ENCODE results near the gene VPS54. TPM values are rescaled to one million over a fixed set of nuclear protein-coding genes. Genes with fewer than 3 reads are reported as not detected.

Gene VPS54
- total RNA-seq, 4 donors from 2014 or later = 19.0 to 24.1 (median 23.4) TPM

- Histone ChIP-seq H3K36me3 (no peaks in the 10 kb centered on the region), H3K27ac (replicated peaks in 1 of 4) (peak overlapping the region; percentile 60 to 79 (median 68)), H3K9me3 (no peaks in the 10 kb centered on the region), H3K4me1 (peaks cover 12 to 28% (median 21%) of the 10 kb centered on the region in 4 donors), H3K27me3 (no peaks in the 10 kb centered on the region), H3K4me3 (no peak overlapping the region)
- TF ChIP-seq, protein P1, sequence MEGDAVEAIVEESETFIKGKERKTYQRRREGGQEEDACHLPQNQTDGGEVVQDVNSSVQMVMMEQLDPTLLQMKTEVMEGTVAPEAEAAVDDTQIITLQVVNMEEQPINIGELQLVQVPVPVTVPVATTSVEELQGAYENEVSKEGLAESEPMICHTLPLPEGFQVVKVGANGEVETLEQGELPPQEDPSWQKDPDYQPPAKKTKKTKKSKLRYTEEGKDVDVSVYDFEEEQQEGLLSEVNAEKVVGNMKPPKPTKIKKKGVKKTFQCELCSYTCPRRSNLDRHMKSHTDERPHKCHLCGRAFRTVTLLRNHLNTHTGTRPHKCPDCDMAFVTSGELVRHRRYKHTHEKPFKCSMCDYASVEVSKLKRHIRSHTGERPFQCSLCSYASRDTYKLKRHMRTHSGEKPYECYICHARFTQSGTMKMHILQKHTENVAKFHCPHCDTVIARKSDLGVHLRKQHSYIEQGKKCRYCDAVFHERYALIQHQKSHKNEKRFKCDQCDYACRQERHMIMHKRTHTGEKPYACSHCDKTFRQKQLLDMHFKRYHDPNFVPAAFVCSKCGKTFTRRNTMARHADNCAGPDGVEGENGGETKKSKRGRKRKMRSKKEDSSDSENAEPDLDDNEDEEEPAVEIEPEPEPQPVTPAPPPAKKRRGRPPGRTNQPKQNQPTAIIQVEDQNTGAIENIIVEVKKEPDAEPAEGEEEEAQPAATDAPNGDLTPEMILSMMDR (IDR thresholded peaks at IDR 0.05) = no peak
- TF ChIP-seq EP300 (IDR thresholded peaks at IDR 0.05) (no peak), POLR2AphosphoS5 (IDR thresholded peaks at IDR 0.05) (no peak), POLR2A (IDR thresholded peaks at IDR 0.05; ENCODE audit: low read depth) (no peak)
- 89% methylated on average over 3 of the region's 3 CpGs for WGBS
- DNase-seq (ENCODE audit: extremely low spot score) = no peak
- intact Hi-C loops (cut with DNase I) = no loop called here
These were observed 44.2 kb upstream of the VPS54 start for GRCh38 chr2:64063454-64063853.

DNA sequence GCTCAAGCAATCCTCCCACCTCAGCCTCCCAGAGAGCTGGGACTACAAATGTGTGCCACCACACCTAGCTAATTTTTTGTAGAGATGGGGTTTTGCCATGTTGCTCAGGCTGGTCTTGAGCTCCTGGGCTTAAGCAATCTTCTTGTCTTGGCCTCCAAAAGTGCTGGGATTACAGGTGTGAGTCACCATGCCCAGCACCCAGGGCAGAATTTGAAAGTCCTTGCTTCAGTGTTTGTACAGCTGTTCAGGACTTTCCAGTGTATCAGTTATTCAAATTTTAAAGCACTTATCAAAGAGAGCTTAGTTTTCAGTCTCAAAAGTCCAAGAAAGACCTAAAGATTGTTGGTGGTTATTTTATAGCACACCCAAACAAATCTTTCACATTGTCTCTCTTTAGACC lies 43.6 kb upstream of the VPS54 start:
- Histone ChIP-seq H3K27ac (replicated peaks in 1 of 4) (no peak overlapping the region), H3K4me3 (no peak overlapping the region), H3K36me3 (no peaks in the 10 kb centered on the region), H3K4me1 (peaks cover 12 to 28% (median 21%) of the 10 kb centered on the region in 4 donors), H3K9me3 (no peaks in the 10 kb centered on the region), H3K27me3 (no peaks in the 10 kb centered on the region)
- intact Hi-C loops (cut with DNase I) = no loop called here
- DNase-seq (ENCODE audit: extremely low spot score) = no peak
- TF ChIP-seq POLR2AphosphoS5 (IDR thresholded peaks at IDR 0.05) = no peak
- TF ChIP-seq EP300 (IDR thresholded peaks at IDR 0.05) = no peak
- no peak for TF ChIP-seq POLR2A (IDR thresholded peaks at IDR 0.05; ENCODE audit: low read depth)
- TF ChIP-seq, protein P1 (IDR thresholded peaks at IDR 0.05) = no peak

DNA sequence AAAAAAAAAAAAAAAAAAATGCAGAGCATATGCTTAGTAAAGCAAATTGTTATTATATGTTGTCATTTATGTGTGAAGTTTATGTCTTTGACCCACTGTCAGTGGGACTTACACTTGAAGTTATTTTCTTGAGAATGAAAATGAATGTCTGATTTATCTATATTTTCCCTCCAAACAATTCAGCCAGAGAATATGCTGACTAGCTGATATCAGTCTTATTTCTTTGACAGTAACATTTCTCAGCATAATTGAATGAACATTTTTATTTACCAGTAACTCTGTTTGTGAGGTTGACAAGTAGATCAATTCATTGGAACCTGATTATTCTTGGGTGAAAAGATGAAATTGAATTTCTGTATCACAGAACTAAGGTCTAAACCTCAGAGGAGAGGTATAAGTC lies 40.0 kb upstream of the VPS54 start:
- intact Hi-C loops (cut with DNase I) = loop anchor here (10.0 kb wide), 1 partner anchor 166 kb away; no protein-coding TSS in a partner anchor
- Histone ChIP-seq H3K9me3 (no peaks in the 10 kb centered on the region), H3K4me3 (no peak overlapping the region), H3K27ac (replicated peaks in 1 of 4) (no peak overlapping the region), H3K27me3 (no peaks in the 10 kb centered on the region), H3K36me3 (no peaks in the 10 kb centered on the region), H3K4me1 (peaks cover 5 to 16% (median 10%) of the 10 kb centered on the region in 4 donors)
- DNase-seq (ENCODE audit: extremely low spot score) = no peak
- TF ChIP-seq EP300 (IDR thresholded peaks at IDR 0.05) = no peak
- TF ChIP-seq, protein P1 (IDR thresholded peaks at IDR 0.05) = no peak
- no peak for TF ChIP-seq POLR2A (IDR thresholded peaks at IDR 0.05; ENCODE audit: low read depth)
- TF ChIP-seq POLR2AphosphoS5 (IDR thresholded peaks at IDR 0.05) = no peak

GRCh38 chr2:64056021-64056420 lies 36.8 kb upstream of the VPS54 start:
- H3K4me3 ChIP-seq = no peak overlapping the region
- no peaks in the 10 kb centered on the region for H3K36me3 ChIP-seq
- intact Hi-C loops (cut with DNase I) = loop anchor here (10.0 kb wide), 1 partner anchor 169 kb away; no protein-coding TSS in a partner anchor
- 91% methylated on average over 2 of the region's 2 CpGs for WGBS
- peaks cover 0 to 6% (median 0%) of the 10 kb centered on the region in 4 donors for H3K4me1 ChIP-seq
- H3K27me3 ChIP-seq = no peaks in the 10 kb centered on the region
- no peak overlapping the region for H3K27ac ChIP-seq (replicated peaks in 1 of 4)
- H3K9me3 ChIP-seq = no peaks in the 10 kb centered on the region
- no peak for TF ChIP-seq POLR2AphosphoS5 (IDR thresholded peaks at IDR 0.05)
- no peak for TF ChIP-seq POLR2A (IDR thresholded peaks at IDR 0.05; ENCODE audit: low read depth)
- no peak for TF ChIP-seq EP300 (IDR thresholded peaks at IDR 0.05)
- no peak for DNase-seq (ENCODE audit: extremely low spot score)

- no peaks in the 10 kb centered on the region for H3K36me3 ChIP-seq
- WGBS = 70% methylated on average over 4 of the region's 4 CpGs
- no peaks in the 10 kb centered on the region for H3K9me3 ChIP-seq
- no peak for DNase-seq (ENCODE audit: extremely low spot score)
- no peak overlapping the region for H3K4me3 ChIP-seq
- H3K4me1 ChIP-seq = peaks cover 0 to 7% (median 5%) of the 10 kb centered on the region in 4 donors
- TF ChIP-seq POLR2AphosphoS5 (IDR thresholded peaks at IDR 0.05) (no peak), POLR2A (IDR thresholded peaks at IDR 0.05; ENCODE audit: low read depth) (no peak), EP300 (IDR thresholded peaks at IDR 0.05) (no peak)
- TF ChIP-seq, protein P1 (IDR thresholded peaks at IDR 0.05) = no peak
- H3K27ac ChIP-seq (replicated peaks in 1 of 4) = no peak overlapping the region
- intact Hi-C loops (cut with DNase I) = loop anchor here (5.0 to 10.0 kb wide), 3 partner anchors 170 to 433 kb away; no protein-coding TSS in a partner anchor
- H3K27me3 ChIP-seq = no peaks in the 10 kb centered on the region
These were observed 35.1 kb upstream of the VPS54 start for GRCh38 chr2:64054161-64054915.

Measured in esophagus muscularis mucosa (tissue), 4 donors.